Panc1 (cell line): Measurements from ENCODE around the gene ATR.

Source experiments
- POLR2AphosphoS5 ChIP-seq: IDR thresholded peaks from 2 replicates; pipeline ENCODE4 v1.6.1; 2012; ENCODE audit warnings: mild to moderate bottlenecking, low read depth, low read length, moderate library complexity
- SIN3A ChIP-seq: IDR thresholded peaks from 2 replicates; pipeline ENCODE4 v1.6.1; 2012; ENCODE audit warnings: low read depth, mild to moderate bottlenecking, low read length, moderate library complexity, borderline replicate concordance; ENCODE audit not compliant: insufficient read depth
- TCF7L2 ChIP-seq: IDR thresholded peaks from 2 replicates; pipeline ENCODE4 v1.6.1; 2011; ENCODE audit warnings: mild to moderate bottlenecking, low read depth, low read length, inconsistent platforms
- TF ChIP-seq, protein P1 (sequence below): fragments of 450-650 bp; IDR thresholded peaks from 2 replicates; pipeline ENCODE4 v1.5.1; 2017; ENCODE audit warnings: mild to moderate bottlenecking
- TF ChIP-seq, protein P2 (sequence below), 2 experiments: IDR thresholded peaks; 2 replicates each; pipeline ENCODE4 v1.6.1; 2011 to 2012; ENCODE audit warnings: low read depth in 2 of 2, control low read depth in 1 of 2, low read length in 1 of 2, mild to moderate bottlenecking in 1 of 2, moderate library complexity in 1 of 2; ENCODE audit not compliant: insufficient read depth in 1 of 2

DNA sequence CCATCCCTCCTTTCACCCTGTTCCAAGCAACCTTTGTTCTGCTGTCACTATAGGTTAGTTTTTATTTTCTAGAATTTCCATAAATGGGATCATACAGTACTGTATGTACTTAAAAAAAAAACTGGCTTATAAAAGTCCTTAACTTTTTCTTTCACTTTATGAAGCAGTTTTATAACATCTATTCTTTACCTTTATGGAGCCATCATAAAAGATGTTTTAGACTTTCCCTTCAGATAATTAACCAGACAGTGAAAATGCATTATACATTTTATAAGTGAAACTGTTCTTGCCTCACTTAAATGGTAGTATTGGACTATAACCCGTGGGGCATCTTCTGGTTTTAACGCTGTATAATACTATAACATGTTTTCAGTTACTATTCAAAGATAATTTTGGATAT lies 43.9 kb upstream of the ATR start:
- TF ChIP-seq, protein P1, sequence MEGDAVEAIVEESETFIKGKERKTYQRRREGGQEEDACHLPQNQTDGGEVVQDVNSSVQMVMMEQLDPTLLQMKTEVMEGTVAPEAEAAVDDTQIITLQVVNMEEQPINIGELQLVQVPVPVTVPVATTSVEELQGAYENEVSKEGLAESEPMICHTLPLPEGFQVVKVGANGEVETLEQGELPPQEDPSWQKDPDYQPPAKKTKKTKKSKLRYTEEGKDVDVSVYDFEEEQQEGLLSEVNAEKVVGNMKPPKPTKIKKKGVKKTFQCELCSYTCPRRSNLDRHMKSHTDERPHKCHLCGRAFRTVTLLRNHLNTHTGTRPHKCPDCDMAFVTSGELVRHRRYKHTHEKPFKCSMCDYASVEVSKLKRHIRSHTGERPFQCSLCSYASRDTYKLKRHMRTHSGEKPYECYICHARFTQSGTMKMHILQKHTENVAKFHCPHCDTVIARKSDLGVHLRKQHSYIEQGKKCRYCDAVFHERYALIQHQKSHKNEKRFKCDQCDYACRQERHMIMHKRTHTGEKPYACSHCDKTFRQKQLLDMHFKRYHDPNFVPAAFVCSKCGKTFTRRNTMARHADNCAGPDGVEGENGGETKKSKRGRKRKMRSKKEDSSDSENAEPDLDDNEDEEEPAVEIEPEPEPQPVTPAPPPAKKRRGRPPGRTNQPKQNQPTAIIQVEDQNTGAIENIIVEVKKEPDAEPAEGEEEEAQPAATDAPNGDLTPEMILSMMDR: no peak
- no peak for TF ChIP-seq SIN3A
- TF ChIP-seq POLR2AphosphoS5: no peak
- TF ChIP-seq, protein P2, sequence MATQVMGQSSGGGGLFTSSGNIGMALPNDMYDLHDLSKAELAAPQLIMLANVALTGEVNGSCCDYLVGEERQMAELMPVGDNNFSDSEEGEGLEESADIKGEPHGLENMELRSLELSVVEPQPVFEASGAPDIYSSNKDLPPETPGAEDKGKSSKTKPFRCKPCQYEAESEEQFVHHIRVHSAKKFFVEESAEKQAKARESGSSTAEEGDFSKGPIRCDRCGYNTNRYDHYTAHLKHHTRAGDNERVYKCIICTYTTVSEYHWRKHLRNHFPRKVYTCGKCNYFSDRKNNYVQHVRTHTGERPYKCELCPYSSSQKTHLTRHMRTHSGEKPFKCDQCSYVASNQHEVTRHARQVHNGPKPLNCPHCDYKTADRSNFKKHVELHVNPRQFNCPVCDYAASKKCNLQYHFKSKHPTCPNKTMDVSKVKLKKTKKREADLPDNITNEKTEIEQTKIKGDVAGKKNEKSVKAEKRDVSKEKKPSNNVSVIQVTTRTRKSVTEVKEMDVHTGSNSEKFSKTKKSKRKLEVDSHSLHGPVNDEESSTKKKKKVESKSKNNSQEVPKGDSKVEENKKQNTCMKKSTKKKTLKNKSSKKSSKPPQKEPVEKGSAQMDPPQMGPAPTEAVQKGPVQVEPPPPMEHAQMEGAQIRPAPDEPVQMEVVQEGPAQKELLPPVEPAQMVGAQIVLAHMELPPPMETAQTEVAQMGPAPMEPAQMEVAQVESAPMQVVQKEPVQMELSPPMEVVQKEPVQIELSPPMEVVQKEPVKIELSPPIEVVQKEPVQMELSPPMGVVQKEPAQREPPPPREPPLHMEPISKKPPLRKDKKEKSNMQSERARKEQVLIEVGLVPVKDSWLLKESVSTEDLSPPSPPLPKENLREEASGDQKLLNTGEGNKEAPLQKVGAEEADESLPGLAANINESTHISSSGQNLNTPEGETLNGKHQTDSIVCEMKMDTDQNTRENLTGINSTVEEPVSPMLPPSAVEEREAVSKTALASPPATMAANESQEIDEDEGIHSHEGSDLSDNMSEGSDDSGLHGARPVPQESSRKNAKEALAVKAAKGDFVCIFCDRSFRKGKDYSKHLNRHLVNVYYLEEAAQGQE (IDR thresholded peaks at IDR 0.05; ENCODE audit: insufficient read depth in 1 of 2, low read depth in 2 of 2, low read length in 1 of 2): no peak
- no peak for TF ChIP-seq TCF7L2
